ENCODE measurements around the gene PEX16.

Gene PEX16

DNA sequence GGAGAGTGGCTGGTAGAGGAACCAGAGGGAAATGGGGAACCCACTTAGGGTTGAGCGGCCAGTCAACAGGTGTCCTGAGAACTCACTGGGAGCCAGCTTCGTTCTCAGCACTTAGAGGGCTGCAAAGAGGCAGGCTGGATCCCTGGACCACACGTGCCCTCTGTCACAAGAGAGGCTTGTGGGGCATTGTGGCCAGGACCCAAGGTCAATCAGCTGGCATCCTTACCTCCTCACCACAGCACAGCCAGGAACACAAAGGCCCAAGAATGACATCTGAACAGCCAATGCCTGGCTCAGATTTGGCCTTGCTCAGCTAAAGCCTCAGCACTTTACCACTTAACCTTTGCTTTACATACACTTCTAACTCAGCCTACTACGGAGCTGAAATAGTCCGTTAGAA is 24.8 kb downstream of the PEX16 start:
- no peak overlapping the region for H4K8ac ChIP-seq (ENCODE audit: low read depth, low read length)
- no peaks in the 10 kb centered on the region for H3K36me3 ChIP-seq (ENCODE audit: control insufficient read depth in 1 of 2, insufficient read depth in 2 of 2, low read length in 2 of 2)
- H3K18ac ChIP-seq (ENCODE audit: low read length) = no peak overlapping the region
- no peak overlapping the region for H3K9ac ChIP-seq (ENCODE audit: low read length)
- DNase-seq = no peak
- H3K27ac ChIP-seq (ENCODE audit: low read depth, low read length) = no peak overlapping the region
- H4K91ac ChIP-seq (ENCODE audit: low read depth, low read length) = no peak overlapping the region
- H3K27me3 ChIP-seq (ENCODE audit: insufficient read depth, low read length) = no peaks in the 10 kb centered on the region
- peaks cover 4% of the 10 kb centered on the region for H3K9me3 ChIP-seq (ENCODE audit: insufficient read depth, low read depth, low read length)
- no CpG with 5 or more reads among the region's 5 CpGs for WGBS (ENCODE audit: extremely low coverage, insufficient coverage, insufficient read length)
- no peak overlapping the region for H2AFZ ChIP-seq (ENCODE audit: insufficient read depth, low read length, poor library complexity)
- no peak overlapping the region for H3K4me3 ChIP-seq (ENCODE audit: low read depth, low read length)
- H3K4me2 ChIP-seq (ENCODE audit: low read length) = no peak overlapping the region
- H2AK5ac ChIP-seq (ENCODE audit: low read length) = no peak overlapping the region
- no peaks in the 10 kb centered on the region for H3K79me1 ChIP-seq (ENCODE audit: low read length)
- H4K12ac ChIP-seq (ENCODE audit: low read depth, low read length) = no peak overlapping the region
- H2BK120ac ChIP-seq (ENCODE audit: insufficient read depth, low read length, poor library complexity) = no peak overlapping the region
- no peak overlapping the region for H3K4ac ChIP-seq (ENCODE audit: low read depth, low read length)
- H2BK12ac ChIP-seq (ENCODE audit: low read length) = no peak overlapping the region
- H3K23ac ChIP-seq (ENCODE audit: low read length) = no peak overlapping the region
- H3K14ac ChIP-seq (ENCODE audit: low read length) = no peak overlapping the region
- H3K4me1 ChIP-seq (ENCODE audit: control insufficient read depth in 1 of 2, insufficient read depth in 2 of 2, low read length in 2 of 2) = no peaks in the 10 kb centered on the region
- no peak overlapping the region for H2BK5ac ChIP-seq (ENCODE audit: low read depth, low read length, poor library complexity)
- H3K79me2 ChIP-seq (ENCODE audit: control insufficient read depth, insufficient read depth, low read length, poor library complexity) = no peaks in the 10 kb centered on the region

DNA sequence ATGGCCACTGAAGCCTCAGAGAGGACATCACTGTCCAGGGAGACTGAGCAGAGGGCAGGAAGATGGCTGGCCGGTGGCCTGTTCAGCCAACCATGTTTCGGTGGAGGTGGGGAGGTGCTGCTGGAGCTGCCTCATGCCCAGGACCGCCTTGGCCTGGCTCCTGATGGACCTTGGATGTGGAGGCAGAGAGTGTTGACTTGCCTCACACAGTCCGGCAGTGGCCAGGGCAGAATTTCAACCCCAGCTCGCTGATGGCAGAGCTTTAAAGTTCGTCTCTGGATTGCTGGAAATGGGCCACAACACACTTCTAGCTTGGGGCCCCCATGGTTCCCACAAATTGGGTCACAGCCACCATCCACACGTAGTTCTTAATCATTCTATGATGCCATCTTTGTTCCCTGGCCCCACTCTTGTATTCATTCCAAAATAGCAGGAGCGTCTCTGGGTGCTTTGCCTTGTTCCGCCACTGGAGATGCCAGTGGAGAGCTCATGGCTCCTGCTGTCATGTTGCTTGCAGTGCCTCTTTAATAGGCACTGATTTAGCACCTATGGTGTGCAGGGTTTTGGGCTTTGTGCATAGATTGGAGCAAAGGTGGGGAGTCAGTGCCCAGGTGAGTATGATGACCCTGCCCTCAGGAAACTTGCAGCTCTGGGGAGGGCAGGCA is 26.7 kb downstream of the PEX16 start:
- Histone ChIP-seq H3K23ac (ENCODE audit: low read length) (no peak overlapping the region), H2BK12ac (ENCODE audit: low read length) (no peak overlapping the region), H4K91ac (ENCODE audit: low read depth, low read length) (no peak overlapping the region), H3K27ac (ENCODE audit: low read depth, low read length) (no peak overlapping the region), H2AFZ (ENCODE audit: insufficient read depth, low read length, poor library complexity) (no peak overlapping the region), H3K36me3 (ENCODE audit: control insufficient read depth in 1 of 2, insufficient read depth in 2 of 2, low read length in 2 of 2) (no peaks in the 10 kb centered on the region), H3K79me1 (ENCODE audit: low read length) (no peaks in the 10 kb centered on the region), H4K12ac (ENCODE audit: low read depth, low read length) (no peak overlapping the region), H3K79me2 (ENCODE audit: control insufficient read depth, insufficient read depth, low read length, poor library complexity) (no peaks in the 10 kb centered on the region), H3K9ac (ENCODE audit: low read length) (no peak overlapping the region), H2BK5ac (ENCODE audit: low read depth, low read length, poor library complexity) (no peak overlapping the region), H3K4me1 (ENCODE audit: control insufficient read depth in 1 of 2, insufficient read depth in 2 of 2, low read length in 2 of 2) (peaks cover 1% of the 10 kb centered on the region in 2 experiments), H3K27me3 (ENCODE audit: insufficient read depth, low read length) (peaks cover 5% of the 10 kb centered on the region), H3K18ac (ENCODE audit: low read length) (no peak overlapping the region), H2AK5ac (ENCODE audit: low read length) (no peak overlapping the region), H3K4me3 (ENCODE audit: low read depth, low read length) (no peak overlapping the region), H2BK120ac (ENCODE audit: insufficient read depth, low read length, poor library complexity) (no peak overlapping the region), H4K8ac (ENCODE audit: low read depth, low read length) (no peak overlapping the region), H3K4me2 (ENCODE audit: low read length) (no peak overlapping the region), H3K9me3 (ENCODE audit: insufficient read depth, low read depth, low read length) (peaks cover 4% of the 10 kb centered on the region), H3K14ac (ENCODE audit: low read length) (no peak overlapping the region), H3K4ac (ENCODE audit: low read depth, low read length) (no peak overlapping the region)
- DNase-seq = no peak
- WGBS (ENCODE audit: extremely low coverage, insufficient coverage, insufficient read length) = no CpG with 5 or more reads among the region's 9 CpGs

DNA sequence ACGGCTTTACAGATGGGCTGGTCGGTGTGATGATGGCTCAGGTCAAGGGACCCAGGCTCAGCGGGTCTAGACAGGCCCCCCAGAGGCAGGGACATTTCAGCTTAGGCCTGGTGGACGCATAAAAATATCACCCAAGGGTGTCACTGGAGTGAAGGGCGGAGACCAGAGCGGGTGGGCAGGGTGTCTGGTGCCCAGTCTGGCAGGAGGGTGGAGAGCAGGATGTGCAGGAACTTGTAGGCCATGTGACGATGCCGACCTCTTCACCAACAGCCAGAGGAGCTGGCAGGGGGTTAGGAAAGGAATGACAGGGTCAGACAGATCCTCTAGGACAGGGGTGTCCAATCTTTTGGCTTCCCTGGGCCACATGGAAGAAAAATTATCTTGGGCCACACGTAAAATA is 27.7 kb downstream of the PEX16 start:
- peaks cover 4% of the 10 kb centered on the region for H3K9me3 ChIP-seq (ENCODE audit: insufficient read depth, low read depth, low read length)
- no peak overlapping the region for H4K12ac ChIP-seq (ENCODE audit: low read depth, low read length)
- no peak overlapping the region for H3K4ac ChIP-seq (ENCODE audit: low read depth, low read length)
- H3K27me3 ChIP-seq (ENCODE audit: insufficient read depth, low read length) = peaks cover 9% of the 10 kb centered on the region
- no peak overlapping the region for H4K91ac ChIP-seq (ENCODE audit: low read depth, low read length)
- no peak overlapping the region for H3K18ac ChIP-seq (ENCODE audit: low read length)
- no peaks in the 10 kb centered on the region for H3K79me1 ChIP-seq (ENCODE audit: low read length)
- H3K23ac ChIP-seq (ENCODE audit: low read length) = no peak overlapping the region
- H3K4me2 ChIP-seq (ENCODE audit: low read length) = no peak overlapping the region
- peaks cover 4 to 7% of the 10 kb centered on the region in 2 experiments for H3K4me1 ChIP-seq (ENCODE audit: control insufficient read depth in 1 of 2, insufficient read depth in 2 of 2, low read length in 2 of 2)
- H2AFZ ChIP-seq (ENCODE audit: insufficient read depth, low read length, poor library complexity) = no peak overlapping the region
- no peak overlapping the region for H3K4me3 ChIP-seq (ENCODE audit: low read depth, low read length)
- no peak overlapping the region for H2AK5ac ChIP-seq (ENCODE audit: low read length)
- no peak for DNase-seq
- no peak overlapping the region for H4K8ac ChIP-seq (ENCODE audit: low read depth, low read length)
- no peak overlapping the region for H2BK5ac ChIP-seq (ENCODE audit: low read depth, low read length, poor library complexity)
- no CpG with 5 or more reads among the region's 9 CpGs for WGBS (ENCODE audit: extremely low coverage, insufficient coverage, insufficient read length)
- no peak overlapping the region for H3K14ac ChIP-seq (ENCODE audit: low read length)
- H3K79me2 ChIP-seq (ENCODE audit: control insufficient read depth, insufficient read depth, low read length, poor library complexity) = no peaks in the 10 kb centered on the region
- H2BK120ac ChIP-seq (ENCODE audit: insufficient read depth, low read length, poor library complexity) = no peak overlapping the region
- no peaks in the 10 kb centered on the region for H3K36me3 ChIP-seq (ENCODE audit: control insufficient read depth in 1 of 2, insufficient read depth in 2 of 2, low read length in 2 of 2)
- H2BK12ac ChIP-seq (ENCODE audit: low read length) = no peak overlapping the region
- no peak overlapping the region for H3K9ac ChIP-seq (ENCODE audit: low read length)
- no peak overlapping the region for H3K27ac ChIP-seq (ENCODE audit: low read depth, low read length)

GRCh38 chr11:45889555-45889954 is 28.1 kb downstream of the PEX16 start:
- Histone ChIP-seq H3K27ac (ENCODE audit: low read depth, low read length) (no peak overlapping the region), H2BK120ac (ENCODE audit: insufficient read depth, low read length, poor library complexity) (no peak overlapping the region), H2BK5ac (ENCODE audit: low read depth, low read length, poor library complexity) (no peak overlapping the region), H3K23ac (ENCODE audit: low read length) (no peak overlapping the region), H3K79me2 (ENCODE audit: control insufficient read depth, insufficient read depth, low read length, poor library complexity) (no peaks in the 10 kb centered on the region), H3K4ac (ENCODE audit: low read depth, low read length) (no peak overlapping the region), H4K8ac (ENCODE audit: low read depth, low read length) (no peak overlapping the region), H3K79me1 (ENCODE audit: low read length) (no peaks in the 10 kb centered on the region), H2AFZ (ENCODE audit: insufficient read depth, low read length, poor library complexity) (no peak overlapping the region), H3K4me3 (ENCODE audit: low read depth, low read length) (no peak overlapping the region), H4K91ac (ENCODE audit: low read depth, low read length) (no peak overlapping the region), H3K9ac (ENCODE audit: low read length) (no peak overlapping the region), H2AK5ac (ENCODE audit: low read length) (no peak overlapping the region), H3K4me2 (ENCODE audit: low read length) (no peak overlapping the region), H3K36me3 (ENCODE audit: control insufficient read depth in 1 of 2, insufficient read depth in 2 of 2, low read length in 2 of 2) (no peaks in the 10 kb centered on the region), H2BK12ac (ENCODE audit: low read length) (no peak overlapping the region), H4K12ac (ENCODE audit: low read depth, low read length) (no peak overlapping the region), H3K27me3 (ENCODE audit: insufficient read depth, low read length) (peaks cover 9% of the 10 kb centered on the region), H3K14ac (ENCODE audit: low read length) (no peak overlapping the region), H3K4me1 (ENCODE audit: control insufficient read depth in 1 of 2, insufficient read depth in 2 of 2, low read length in 2 of 2) (peaks cover 4 to 7% of the 10 kb centered on the region in 2 experiments), H3K18ac (ENCODE audit: low read length) (no peak overlapping the region), H3K9me3 (ENCODE audit: insufficient read depth, low read depth, low read length) (peaks cover 4% of the 10 kb centered on the region)
- WGBS (ENCODE audit: extremely low coverage, insufficient coverage, insufficient read length) = no CpG with 5 or more reads among the region's 8 CpGs
- DNase-seq = no peak
